ENCODE results near the gene ARHGEF11.
A peak's percentile ranks its signal among the peaks of the same experiment; 100 is the strongest.
"Not testable (repeated sequence)": the region's sequence is repeated elsewhere in the genome, so short reads cannot be mapped to it uniquely, and the experiment has no call there.

Gene ARHGEF11, protein sequence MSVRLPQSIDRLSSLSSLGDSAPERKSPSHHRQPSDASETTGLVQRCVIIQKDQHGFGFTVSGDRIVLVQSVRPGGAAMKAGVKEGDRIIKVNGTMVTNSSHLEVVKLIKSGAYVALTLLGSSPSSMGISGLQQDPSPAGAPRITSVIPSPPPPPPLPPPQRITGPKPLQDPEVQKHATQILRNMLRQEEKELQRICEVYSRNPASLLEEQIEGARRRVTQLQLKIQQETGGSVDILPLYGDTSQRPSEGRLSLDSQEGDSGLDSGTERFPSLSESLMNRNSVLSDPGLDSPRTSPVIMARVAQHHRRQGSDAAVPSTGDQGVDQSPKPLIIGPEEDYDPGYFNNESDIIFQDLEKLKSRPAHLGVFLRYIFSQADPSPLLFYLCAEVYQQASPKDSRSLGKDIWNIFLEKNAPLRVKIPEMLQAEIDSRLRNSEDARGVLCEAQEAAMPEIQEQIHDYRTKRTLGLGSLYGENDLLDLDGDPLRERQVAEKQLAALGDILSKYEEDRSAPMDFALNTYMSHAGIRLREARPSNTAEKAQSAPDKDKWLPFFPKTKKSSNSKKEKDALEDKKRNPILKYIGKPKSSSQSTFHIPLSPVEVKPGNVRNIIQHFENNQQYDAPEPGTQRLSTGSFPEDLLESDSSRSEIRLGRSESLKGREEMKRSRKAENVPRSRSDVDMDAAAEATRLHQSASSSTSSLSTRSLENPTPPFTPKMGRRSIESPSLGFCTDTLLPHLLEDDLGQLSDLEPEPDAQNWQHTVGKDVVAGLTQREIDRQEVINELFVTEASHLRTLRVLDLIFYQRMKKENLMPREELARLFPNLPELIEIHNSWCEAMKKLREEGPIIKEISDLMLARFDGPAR (N-terminal part only)

DNA sequence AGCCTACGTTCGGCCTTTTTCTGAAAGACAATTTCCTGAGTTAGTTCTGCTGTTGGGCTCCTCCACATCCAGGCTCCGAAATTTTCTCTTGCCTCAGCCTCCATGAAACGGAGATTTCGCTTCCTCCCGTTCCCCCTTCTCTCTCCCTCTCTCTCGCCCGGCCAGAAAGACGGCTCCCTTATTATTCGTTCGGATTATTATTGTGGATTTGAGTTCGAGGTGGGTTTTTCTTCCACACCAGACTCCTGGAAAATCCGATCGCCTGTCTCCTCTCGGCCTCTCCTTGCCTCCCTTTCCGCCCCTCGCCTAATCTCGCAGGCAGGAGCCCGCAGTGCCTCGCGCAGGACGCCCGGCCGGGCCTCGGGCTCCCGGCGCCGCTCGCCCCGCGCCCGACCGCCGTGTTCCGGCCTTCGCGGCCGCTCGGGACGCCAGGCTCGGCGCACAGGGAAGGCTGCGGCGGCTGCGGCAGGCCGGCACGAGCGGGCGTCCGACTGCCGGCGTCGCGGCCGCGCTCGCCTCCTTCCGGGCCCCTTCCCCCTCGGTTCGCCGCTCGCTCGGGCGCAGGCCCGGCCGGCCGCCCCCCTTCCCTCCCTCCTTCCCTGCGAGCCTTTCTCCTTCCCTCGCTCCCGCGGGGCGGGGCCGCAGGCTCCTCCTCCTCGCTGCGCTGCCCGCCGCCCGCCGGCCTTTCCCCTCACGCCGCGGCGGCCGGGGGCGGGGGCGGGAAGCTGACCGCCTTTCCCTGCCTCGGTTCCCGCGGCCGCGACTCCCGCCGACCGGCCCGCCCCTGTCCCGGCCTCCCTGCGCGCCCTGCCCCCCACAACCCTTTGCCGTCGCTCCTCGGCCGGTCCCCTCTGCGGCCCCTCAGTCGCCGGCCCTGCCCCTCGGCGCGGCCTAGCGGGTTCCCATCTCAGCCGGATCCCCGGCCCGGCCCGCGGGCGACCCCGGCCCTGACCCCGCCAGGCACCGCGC is at the start of gene ARHGEF11:
TSS of gene ARHGEF11 (minus strand) at position 493 of the 969 bp plus-strand sequence. CDS start 1,412 bp downstream, outside the sequence.
- no peak for DNase-seq (ENCODE audit: low spot score)

DNA sequence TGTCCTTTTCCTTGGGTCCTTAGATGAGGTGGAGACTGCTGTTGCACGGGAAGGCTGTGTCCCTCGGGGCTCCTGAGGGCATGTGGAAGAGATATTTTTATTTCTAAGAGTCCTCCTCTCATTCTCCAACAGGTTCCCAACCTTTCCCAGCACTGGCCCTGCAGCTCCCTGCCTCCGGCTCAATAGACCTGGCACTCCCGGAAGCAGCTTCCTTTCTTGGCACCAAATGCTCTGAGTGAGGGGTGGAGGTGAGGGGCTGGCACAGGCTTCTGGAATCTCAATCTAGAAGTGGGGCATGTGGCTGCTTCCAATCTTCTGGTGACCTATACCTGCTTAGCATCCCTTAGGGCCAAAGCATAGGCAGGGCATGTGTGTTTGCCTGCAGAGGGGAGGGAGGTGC is 49.5 kb upstream of the ARHGEF11 start:
- no peak for DNase-seq (ENCODE audit: low spot score)

DNA sequence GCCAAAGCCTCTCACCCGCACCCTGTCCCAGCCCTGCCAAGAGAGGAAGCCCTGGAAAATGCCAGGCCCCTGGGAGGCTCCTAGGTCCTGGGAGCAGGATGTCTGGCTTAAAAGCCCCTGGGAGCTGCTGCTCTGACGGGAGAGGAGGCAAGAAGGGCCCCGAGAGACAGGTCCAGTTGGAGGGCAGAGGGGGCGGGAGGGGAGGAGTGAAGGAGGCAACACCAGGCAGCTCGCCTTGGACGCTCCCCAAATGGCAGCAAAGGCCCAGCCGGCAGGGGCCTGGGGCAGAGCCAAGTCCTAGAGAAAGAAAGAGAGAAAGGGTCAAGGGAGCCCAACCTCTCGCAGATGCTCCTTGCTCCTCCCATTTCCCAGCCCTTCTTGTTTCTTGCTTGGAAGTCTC is 47.3 kb upstream of the ARHGEF11 start:
- DNase-seq (ENCODE audit: low spot score) = no peak

DNA sequence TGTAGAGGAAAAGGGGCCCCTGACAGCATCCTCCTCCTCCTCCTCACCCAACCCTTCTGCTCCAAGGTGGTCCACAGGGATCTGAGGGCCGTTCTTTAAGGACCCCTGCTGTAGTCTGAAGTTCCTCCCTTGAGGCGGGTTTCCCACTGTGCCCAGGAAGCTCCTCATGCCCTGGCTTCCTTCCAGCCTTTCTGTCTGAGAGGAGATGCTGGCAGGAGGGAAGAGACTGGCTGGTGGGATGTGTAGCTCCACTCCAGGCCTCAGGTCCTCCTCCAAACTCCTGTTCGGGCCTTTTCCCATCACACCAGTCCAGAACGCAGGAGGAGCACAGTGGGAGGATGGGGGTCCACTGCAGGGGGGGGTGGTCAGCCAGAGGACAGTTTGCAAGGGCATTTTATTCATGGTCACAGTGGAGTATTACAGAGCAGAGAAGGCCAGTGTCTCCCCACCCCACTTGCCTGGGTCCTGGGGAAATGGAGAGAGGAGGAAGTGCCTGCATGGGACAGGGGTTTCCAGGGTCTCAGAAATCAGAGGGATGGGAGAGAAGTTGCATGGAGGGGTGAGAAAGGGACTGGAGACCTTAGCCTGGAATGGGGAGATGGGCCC is 46.2 kb upstream of the ARHGEF11 start:
- DNase-seq (ENCODE audit: low spot score) = no peak

DNA sequence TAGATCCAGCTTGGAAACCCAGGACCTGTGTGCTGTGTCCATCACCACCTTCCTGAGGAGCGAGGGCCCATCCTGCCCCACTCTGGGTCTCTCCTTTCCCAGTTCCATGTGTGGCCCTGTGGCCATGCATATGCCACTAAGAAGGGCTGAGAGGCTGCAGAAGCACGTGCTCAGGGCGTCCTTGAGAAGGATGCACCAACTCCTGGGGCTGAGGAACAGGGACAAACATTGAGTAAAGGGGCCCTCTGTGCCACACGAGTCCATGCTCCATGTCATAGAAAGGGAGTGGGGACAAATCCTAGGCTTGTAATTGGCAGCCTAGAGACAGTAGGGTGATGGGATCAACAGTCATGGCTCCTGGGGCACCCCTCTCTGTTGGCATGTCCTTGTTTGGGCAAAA is 45.6 kb upstream of the ARHGEF11 start:
- DNase-seq (ENCODE audit: low spot score) = no peak

DNA sequence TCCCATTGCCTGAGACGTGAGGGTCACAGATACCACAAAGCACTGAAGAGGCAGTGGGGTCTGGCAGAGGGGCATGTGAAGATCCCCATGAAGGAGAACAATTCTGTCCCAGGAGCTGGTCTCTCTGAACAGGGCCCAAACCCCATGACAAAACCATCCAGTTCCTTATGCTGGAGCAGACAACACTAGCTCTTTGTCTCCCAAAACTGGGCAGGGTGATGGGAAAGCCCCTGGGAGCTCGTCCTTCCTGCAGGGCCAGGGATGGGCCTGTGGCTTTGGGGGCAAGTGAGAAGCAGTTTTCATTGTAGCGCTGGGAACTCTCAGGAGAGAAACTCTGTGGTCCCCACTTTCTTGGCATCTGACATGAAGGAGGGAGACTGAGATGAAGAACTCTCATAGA is 45.2 kb upstream of the ARHGEF11 start:
- DNase-seq (ENCODE audit: low spot score) = no peak

DNA sequence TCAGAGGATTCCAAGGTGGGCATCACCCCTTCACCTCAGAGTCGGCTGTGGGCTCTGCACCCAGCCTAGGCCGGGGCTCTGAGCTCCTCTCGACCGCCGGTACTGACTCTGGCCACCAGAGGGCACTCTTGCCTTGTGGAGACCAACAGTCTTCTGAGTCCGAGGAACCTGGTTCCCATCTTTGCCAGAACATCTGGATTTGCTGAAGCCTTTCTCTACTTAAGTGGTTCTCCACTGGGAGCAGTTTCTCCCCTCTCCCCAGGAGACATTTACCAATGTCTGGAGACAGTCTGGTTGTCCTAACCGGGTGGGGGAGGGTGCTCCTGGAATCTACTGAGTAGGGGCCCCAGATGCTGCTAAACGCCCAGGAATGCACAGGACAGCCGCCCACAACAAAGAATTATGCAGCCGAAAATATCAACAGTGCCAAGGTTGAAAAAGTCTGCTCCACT is 44.7 kb upstream of the ARHGEF11 start:
- DNase-seq (ENCODE audit: low spot score) = peak; percentile 85

DNA sequence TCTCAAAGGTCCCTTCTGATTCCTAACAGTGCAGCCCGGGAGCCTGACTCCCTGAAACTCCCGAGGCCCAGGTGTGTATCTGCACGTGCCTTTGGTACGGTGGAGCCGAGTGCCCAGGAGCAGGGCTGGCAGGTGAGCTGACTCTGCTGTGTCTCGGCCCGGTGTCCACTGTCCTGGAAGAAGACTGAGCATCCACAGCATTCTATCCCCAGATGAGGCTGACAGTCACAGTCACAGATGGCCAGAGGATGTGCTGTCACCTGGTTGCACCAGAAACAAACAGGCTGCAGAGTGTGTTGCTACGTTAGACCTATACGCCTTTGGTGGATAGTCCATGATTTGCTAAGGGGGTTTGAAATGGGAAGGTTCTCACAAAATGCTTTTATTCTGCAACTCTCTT is 44.2 kb upstream of the ARHGEF11 start:
- DNase-seq (ENCODE audit: low spot score) = no peak

DNA sequence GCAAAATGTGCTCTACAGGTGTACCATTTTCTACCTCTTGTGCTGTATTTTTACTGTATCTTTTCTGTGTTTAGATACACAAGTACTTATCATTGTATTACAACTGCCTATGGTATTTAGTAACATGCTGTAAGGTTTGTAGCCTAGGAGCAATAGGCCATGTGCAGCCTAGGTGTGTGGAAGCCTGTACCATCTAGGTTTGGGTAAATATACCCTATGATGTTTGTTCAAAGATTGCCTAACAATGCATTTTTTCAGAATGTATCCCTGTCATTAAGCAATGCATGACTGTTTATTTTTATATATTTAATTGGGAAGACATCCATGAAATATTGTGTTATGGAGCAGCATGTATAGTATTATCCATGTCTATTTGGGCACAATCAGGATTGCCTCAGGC is 43.1 kb upstream of the ARHGEF11 start:
- DNase-seq (ENCODE audit: low spot score) = no peak

DNA sequence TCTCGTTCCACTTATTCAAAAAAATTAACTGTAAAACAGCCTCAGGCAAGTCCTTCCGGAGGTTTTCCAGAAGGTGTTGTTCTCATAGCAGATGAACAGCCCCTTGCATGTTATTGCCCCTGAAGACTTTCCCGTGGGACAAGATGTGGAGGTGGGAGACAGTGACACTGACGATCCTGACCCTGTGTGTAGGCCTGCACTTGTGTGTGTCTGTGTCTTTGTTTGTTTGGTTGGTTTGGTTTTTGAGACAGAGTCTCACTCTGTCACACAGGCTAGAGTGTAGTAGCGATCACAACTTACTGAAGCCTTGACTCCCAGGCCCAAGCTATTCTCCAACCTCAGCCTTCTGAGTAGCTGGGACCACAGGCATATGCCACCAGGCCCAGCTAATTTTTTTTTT is 41.5 kb upstream of the ARHGEF11 start:
- DNase-seq (ENCODE audit: low spot score) = no peak

DNA sequence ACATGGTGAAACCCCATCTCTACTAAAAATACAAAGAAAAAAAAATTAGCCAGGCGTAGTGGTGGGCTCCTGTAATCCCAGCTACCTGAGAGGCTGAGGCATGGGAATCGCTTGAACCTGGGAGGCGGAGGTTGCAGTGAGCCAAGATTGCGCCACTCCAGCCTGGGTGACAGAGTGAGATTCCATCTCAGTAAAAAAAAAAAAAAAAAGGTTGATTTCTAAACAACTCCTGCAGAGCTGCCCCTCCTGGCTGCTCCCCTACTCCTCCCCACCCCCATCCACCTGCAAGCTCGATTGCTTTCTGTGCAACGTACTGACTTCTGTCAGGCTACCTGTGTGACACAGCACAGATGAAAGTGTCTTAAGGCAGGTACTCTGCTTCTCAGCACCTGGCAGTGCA is 40.8 kb upstream of the ARHGEF11 start:
- no peak for DNase-seq (ENCODE audit: low spot score)

DNA sequence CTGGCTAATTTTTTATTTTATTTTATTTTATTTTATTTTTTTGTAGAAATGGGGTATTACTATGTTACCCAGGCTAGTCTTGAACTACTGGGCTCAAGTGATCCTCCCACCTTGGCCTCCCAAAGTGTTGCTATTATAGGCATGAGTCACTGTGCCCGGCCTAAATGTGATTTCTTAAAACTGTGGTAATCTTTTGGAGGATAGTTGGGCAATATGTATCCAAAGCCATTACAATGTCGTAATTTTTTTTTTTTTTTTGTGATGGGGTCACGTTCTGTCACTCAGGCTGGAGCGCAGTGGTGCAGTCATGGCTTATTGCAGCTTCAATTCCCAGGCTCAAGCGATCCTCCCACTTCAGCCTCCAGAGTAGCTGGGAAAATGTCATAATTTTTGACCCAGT is 39.9 kb upstream of the ARHGEF11 start:
- DNase-seq (ENCODE audit: low spot score) = no peak

DNA sequence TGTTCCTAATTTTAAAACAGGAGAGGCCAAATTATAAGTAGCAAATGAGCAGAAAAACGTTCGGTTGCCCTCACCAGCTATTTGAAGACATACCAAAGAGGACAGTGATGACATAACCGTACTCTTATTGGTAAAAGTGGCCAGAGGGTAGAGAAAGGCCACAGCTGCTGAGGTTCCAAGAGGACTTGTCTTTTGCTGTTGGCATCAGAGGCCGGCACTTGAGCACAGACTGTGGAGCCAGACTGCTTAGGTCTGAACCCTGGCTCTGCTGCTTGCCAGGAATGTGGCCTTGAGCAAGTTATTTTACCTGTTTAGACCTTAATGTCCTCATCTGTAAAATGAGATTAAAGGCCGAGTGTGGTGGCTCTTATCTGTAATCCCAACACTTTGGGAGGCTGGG is 39.2 kb upstream of the ARHGEF11 start:
- no peak for DNase-seq (ENCODE audit: low spot score)

DNA sequence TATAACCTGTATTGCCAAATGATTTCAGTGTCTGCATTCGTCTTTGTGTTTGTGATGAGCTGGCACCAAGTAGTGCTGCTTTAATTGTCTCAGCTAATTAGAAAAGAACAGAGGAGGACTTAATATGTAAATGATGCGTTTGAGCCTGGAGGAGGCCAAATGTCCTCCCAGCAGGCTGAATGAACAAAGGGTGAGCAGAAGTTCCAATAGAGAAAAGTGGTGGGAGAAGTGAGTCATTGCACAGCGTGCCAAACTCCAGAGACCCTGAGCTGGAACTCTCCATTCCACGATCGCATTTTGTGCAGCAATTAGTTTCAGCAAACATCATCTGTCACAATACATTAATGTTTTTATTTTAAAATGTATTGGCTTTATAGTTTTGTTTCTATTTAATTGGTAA is 36.2 kb upstream of the ARHGEF11 start:
- DNase-seq (ENCODE audit: low spot score) = no peak

DNA sequence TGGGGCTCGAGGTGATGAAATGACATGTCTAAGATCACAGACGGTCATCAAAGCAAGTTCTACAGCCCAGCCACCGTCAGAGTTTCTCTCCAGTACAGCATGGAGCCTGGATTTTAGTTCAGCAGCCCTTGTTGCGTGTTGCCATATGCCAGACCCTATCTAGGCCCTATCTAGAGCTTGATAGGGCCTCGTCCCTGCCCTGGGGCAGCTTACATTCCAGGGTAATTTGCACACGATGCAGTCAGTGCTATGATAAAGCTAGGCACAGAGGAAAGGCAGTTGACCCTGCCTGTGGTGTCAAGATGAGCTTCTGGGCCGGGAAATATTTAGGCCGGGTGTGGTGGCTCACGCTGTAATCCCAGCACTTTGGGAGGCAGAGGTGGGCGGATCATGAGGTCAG is 35.2 kb upstream of the ARHGEF11 start:
- no peak for DNase-seq (ENCODE audit: low spot score)

DNA sequence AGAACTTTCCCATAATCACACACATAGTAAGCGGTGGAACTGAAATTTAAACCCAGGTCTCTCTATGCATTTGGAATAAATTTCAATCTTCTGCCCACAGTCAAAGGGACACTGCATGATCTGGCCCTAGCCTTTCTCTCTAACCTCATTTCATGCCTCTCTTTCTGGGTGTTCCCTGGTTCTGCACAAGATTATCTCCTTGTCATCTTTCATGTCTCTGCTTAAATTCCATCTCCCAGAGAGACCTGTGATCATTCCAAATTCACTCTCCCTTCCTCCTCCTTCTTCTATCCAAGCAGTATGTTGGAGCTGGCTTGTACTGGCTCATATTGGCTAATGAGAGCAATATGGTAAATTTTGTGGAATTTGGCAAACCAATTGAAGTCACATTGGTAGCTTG is 31.9 kb upstream of the ARHGEF11 start:
- no peak for DNase-seq (ENCODE audit: low spot score)

DNA sequence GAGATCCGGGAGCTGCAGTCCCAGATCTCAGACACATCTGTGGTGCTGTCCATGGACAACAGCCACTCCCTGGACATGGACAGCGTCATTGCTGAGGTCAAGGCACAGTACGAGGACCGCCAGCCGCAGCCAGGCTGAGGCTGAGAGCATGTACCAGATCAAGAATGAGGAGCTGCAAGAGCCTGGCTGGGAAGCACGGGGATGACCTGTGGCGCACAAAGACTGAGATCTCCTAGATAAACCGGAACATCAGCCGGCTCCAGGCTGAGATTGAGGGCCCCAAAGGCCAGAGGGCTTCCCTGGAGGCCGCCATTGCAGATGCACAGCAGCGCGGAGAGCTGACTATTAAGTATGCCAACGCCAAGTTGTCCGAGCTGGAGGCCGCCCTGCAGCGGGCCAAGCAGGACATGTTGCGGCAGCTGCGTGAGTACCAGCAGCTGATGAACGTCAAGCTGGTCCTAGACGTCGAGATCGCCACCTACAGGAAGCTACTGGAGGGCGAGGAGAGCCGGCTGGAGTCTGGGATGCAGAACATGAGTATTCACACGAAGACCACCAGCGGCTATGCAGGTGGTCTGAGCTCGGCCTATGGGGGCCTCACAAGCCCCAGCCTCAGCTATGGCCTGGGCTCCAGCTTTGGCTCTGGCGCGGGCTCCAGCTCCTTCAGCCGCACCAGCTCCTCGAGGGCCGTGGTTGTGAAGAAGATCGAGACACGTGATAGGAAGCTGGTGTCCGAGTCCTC is 28.6 kb upstream of the ARHGEF11 start:
- DNase-seq (ENCODE audit: low spot score) = no peak

DNA sequence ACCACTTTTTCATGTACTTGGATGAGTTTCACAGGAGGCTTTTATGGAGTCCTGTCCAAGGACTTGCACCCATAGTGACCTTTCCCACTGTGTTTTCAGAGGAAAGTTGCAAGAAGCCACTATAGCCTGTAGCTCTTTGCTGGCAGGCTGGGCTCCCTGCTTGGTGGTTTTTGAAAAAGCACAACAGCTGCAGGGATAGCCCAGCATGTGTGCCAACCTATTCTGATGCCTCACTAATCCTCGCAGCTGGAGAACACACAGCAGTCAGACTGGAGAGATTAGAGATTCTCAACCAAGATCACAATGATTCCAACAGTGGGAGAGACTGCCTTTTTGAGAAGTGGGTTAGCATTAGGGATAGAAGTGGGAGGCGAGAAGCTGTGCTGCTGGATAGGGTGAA is 24.1 kb upstream of the ARHGEF11 start:
- DNase-seq (ENCODE audit: low spot score) = no peak

DNA sequence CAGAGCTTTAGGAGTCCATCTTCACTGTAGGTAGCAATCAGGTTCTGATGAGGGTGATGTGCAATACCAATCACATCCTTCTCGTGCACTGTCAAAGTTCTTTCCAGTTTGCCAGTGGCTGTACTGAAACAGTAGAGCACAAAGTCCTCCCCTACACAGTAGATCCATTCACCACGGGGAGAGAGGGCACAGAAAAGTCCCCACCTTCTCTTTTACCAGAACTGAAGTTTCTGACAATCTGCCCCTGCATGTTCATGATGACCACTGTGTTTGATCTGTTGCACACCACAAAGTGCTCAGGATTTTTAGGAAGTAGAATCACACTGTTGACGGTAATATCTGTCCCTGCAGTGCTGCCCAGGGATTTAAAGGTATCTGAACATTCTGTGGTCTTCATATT is 13.7 kb upstream of the ARHGEF11 start:
- not testable (repeated sequence) for DNase-seq (ENCODE audit: low spot score)

DNA sequence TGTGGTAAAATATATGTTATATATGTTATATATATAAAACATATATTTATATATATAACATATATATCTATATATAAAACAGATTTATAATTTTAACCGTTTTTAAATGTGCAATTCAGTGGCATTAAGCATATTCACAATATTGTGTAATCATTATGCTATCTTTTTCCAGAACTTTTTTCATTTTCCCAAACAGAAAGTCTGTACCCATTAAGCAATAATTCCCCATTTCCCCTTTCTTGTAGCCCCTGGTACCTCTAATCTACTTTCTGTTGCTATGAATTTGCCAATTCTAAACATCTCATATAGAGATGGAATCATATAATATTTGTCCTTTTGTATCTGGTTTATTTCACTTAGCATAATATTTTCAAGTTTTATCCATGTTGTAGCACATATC is 10.7 kb upstream of the ARHGEF11 start:
- no peak for DNase-seq (ENCODE audit: low spot score)

DNA sequence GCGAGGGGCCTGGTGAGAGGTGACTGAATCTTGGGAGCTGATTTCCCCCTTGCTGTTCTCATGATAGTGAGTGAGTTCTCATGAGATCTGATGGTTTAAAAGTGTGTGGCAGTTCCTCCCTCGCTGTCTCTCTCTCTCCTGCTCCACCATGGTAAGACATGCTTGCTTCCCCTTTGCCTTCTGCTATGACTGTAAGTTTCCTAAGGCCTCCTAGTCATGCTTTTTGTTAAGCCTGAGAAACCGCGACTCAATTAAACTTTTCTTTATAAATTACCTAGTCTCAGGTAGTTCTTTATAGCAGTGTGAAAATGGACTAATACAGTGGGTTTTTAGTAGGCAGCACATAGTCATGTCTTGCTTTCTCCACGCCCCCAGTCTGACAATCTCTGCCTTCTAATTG is 10.2 kb upstream of the ARHGEF11 start:
- not testable (repeated sequence) for DNase-seq (ENCODE audit: low spot score)

Measured in hematopoietic multipotent progenitor cell treated with erythropoietin and hydrocortisone succinate and interleukin-3 and kit ligand, for 15 days (in vitro differentiated cells).